Gastrocnemius medialis (tissue), 4 donors: Measurements from ENCODE around the gene SLC27A3.

Experiments
- CTCF ChIP-seq, 5 experiments: fragments of 450-650 bp in 3 of 5; fragments of 200-600 bp in 2 of 5; sonication (generic) in 2 of 5; IDR thresholded peaks in 4 of 5; conservative IDR thresholded peaks in 1 of 5; 1 replicate in 4 of 5; 2 replicates in 1 of 5; pipeline ENCODE4 v1.5.1; 2016 to 2019; ENCODE audit warnings: antibody characterized with exemption in 5 of 5, mild to moderate bottlenecking in 3 of 5, moderate library complexity in 3 of 5
- POLR2A ChIP-seq, 2 donors: fragments of 450-650 bp; IDR thresholded peaks; one replicate each; pipeline ENCODE4 v1.6.1; 2017; ENCODE audit warnings: antibody characterized with exemption in 2 of 2, mild to moderate bottlenecking in 2 of 2, moderate library complexity in 2 of 2

- TF ChIP-seq CTCF (IDR thresholded peaks at IDR 0.05 in 4 of 5, conservative IDR thresholded peaks at IDR 0.05 in 1 of 5) (no peak), POLR2A (IDR thresholded peaks at IDR 0.05) (no peak)
Observed at GRCh38 chr1:153801028-153801625, 25.9 kb downstream of the SLC27A3 start.
